CD4-positive, alpha-beta T cell treated with Interleukin-4 for 4 hours (primary cell): Measurements from ENCODE around the gene SEMA5B.

Experiments
- DNase-seq: peaks from one replicate; pipeline ENCODE4 v3.0.0-alpha.2; 2020

Gene SEMA5B

GRCh38 chr3:123021388-123021787 is 6.2 kb downstream of the SEMA5B start:
- DNase-seq, result no peak

- no peak for DNase-seq
Measured at GRCh38 chr3:123020709-123021108, 6.9 kb downstream of the SEMA5B start.

- no peak for DNase-seq
Measured at GRCh38 chr3:123019591-123019990, 8.0 kb downstream of the SEMA5B start.

- DNase-seq, result no peak
Measured at GRCh38 chr3:123019161-123019560, 8.4 kb downstream of the SEMA5B start.

GRCh38 chr3:123018683-123019082 is 8.9 kb downstream of the SEMA5B start:
- DNase-seq, result no peak

GRCh38 chr3:123015596-123015995 is 12.0 kb downstream of the SEMA5B start:
- no peak for DNase-seq

GRCh38 chr3:123013876-123014275 is 13.7 kb downstream of the SEMA5B start:
- no peak for DNase-seq

- no peak for DNase-seq
Measured at GRCh38 chr3:123012652-123013051, 14.9 kb downstream of the SEMA5B start.

- DNase-seq, result no peak
Measured at GRCh38 chr3:123011447-123011846, 16.1 kb downstream of the SEMA5B start.

- no peak for DNase-seq
Measured at GRCh38 chr3:123008840-123009239, 18.7 kb downstream of the SEMA5B start.

- DNase-seq, result no peak
Measured at GRCh38 chr3:123006609-123007008, 21.0 kb downstream of the SEMA5B start.

GRCh38 chr3:123005291-123005690 is 22.3 kb downstream of the SEMA5B start:
- DNase-seq, result no peak

- DNase-seq, result no peak
Measured at GRCh38 chr3:123004201-123004918, 23.2 kb downstream of the SEMA5B start.

GRCh38 chr3:123002749-123003497 is 24.6 kb downstream of the SEMA5B start:
- DNase-seq, result no peak

GRCh38 chr3:123002100-123002748 is 25.3 kb downstream of the SEMA5B start:
- DNase-seq, result no peak

- DNase-seq, result no peak
Measured at GRCh38 chr3:122998856-122999255, 28.7 kb downstream of the SEMA5B start.

- DNase-seq, result no peak
Measured at GRCh38 chr3:122998206-122998605, 29.4 kb downstream of the SEMA5B start.

GRCh38 chr3:122996038-122996580 is 31.5 kb downstream of the SEMA5B start:
- no peak for DNase-seq

- no peak for DNase-seq
Measured at GRCh38 chr3:122994954-122995353, 32.6 kb downstream of the SEMA5B start.

GRCh38 chr3:122993124-122993978 is 34.2 kb downstream of the SEMA5B start:
- no peak for DNase-seq

GRCh38 chr3:122992676-122993075 is 34.9 kb downstream of the SEMA5B start:
- no peak for DNase-seq

GRCh38 chr3:122992133-122992532 is 35.4 kb downstream of the SEMA5B start:
- no peak for DNase-seq
